Stimulated activated CD4-positive, alpha-beta T cell treated with anti-CD3 and anti-CD28 coated beads, Interleukin-1b, Interleukin-23, amount 100 ng/mL, for 1 hour (primary cell): ENCODE data around the gene RPS6KA2.
"Not testable (repeated sequence)": the region's sequence is repeated elsewhere in the genome, so short reads cannot be mapped to it uniquely, and the experiment has no call there.

Experiments
- DNase-seq, 2 donors: peaks; one replicate each; pipeline ENCODE4 v3.0.0-alpha.2; 2020; ENCODE audit warnings: low read depth in 2 of 2

RPS6KA2 gene

GRCh38 chr6:166377721-166378120, 249.3 kb downstream of the RPS6KA2 start:
- DNase-seq: no peak

- DNase-seq: no peak
Measured at GRCh38 chr6:166375013-166375412, 252.0 kb downstream of the RPS6KA2 start.

- DNase-seq: no peak
Measured at GRCh38 chr6:166370489-166370888, 256.6 kb downstream of the RPS6KA2 start.

- DNase-seq: no peak
Measured at GRCh38 chr6:166369782-166370181, 257.3 kb downstream of the RPS6KA2 start.

- no peak for DNase-seq
Measured at GRCh38 chr6:166366921-166367320, 260.1 kb downstream of the RPS6KA2 start.

GRCh38 chr6:166365806-166366205, 261.2 kb downstream of the RPS6KA2 start:
- no peak for DNase-seq

GRCh38 chr6:166365221-166365620, 261.8 kb downstream of the RPS6KA2 start:
- no peak for DNase-seq

- DNase-seq: no peak
Measured at GRCh38 chr6:166364456-166364855, 262.6 kb downstream of the RPS6KA2 start.

- DNase-seq: not testable (repeated sequence)
Measured at GRCh38 chr6:166362427-166362826, 264.6 kb downstream of the RPS6KA2 start.

GRCh38 chr6:166361077-166361429, 266.0 kb downstream of the RPS6KA2 start:
- DNase-seq: no peak

GRCh38 chr6:166360243-166361076, 266.6 kb downstream of the RPS6KA2 start:
- no peak for DNase-seq
